PC-9 (cell line): Measurements from ENCODE around the gene PRR19.

ENCODE experiments used
- EZH2 ChIP-seq: fragments of 200-600 bp; sonication (generic); IDR thresholded peaks from 2 replicates; pipeline ENCODE4 v1.8.0; 2017; ENCODE audit warnings: antibody characterized with exemption, low read depth
- TF ChIP-seq, protein P1 (sequence below): fragments of 200-600 bp; sonication (generic); conservative IDR thresholded peaks from 2 replicates; pipeline ENCODE4 v1.6.1; 2017; ENCODE audit warnings: mixed run types, antibody characterized with exemption, mild to moderate bottlenecking, moderate library complexity

DNA sequence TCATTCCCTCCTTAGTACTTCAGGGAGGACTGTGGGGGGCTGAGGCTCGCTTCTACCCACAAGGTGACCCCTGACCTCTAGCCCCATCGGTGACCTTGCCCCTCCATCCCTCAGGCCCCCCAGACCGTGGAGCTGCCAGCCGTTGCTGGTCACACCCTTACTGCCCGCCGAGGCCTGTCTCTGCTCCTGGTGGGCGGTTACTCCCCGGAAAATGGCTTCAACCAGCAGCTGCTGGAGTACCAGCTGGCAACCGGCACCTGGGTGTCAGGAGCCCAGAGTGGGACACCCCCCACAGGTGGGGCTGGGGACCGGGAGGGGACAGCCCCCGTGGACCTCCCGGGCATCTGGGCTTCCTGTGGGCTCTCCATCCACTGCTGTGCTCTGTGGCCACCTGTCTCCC, 55.4 kb downstream of the PRR19 start:
- TF ChIP-seq, protein P1, sequence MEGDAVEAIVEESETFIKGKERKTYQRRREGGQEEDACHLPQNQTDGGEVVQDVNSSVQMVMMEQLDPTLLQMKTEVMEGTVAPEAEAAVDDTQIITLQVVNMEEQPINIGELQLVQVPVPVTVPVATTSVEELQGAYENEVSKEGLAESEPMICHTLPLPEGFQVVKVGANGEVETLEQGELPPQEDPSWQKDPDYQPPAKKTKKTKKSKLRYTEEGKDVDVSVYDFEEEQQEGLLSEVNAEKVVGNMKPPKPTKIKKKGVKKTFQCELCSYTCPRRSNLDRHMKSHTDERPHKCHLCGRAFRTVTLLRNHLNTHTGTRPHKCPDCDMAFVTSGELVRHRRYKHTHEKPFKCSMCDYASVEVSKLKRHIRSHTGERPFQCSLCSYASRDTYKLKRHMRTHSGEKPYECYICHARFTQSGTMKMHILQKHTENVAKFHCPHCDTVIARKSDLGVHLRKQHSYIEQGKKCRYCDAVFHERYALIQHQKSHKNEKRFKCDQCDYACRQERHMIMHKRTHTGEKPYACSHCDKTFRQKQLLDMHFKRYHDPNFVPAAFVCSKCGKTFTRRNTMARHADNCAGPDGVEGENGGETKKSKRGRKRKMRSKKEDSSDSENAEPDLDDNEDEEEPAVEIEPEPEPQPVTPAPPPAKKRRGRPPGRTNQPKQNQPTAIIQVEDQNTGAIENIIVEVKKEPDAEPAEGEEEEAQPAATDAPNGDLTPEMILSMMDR: no peak
- TF ChIP-seq EZH2: no peak
